Activated T-cell treated with anti-CD3 and anti-CD28 coated beads for 1 hour (primary cell): Measurements from ENCODE around the gene EXOSC7.

Experiments used
- DNase-seq: peaks from one replicate; pipeline ENCODE4 v3.0.0-alpha.2; 2020; ENCODE audit warnings: low read depth

EXOSC7 gene

DNA sequence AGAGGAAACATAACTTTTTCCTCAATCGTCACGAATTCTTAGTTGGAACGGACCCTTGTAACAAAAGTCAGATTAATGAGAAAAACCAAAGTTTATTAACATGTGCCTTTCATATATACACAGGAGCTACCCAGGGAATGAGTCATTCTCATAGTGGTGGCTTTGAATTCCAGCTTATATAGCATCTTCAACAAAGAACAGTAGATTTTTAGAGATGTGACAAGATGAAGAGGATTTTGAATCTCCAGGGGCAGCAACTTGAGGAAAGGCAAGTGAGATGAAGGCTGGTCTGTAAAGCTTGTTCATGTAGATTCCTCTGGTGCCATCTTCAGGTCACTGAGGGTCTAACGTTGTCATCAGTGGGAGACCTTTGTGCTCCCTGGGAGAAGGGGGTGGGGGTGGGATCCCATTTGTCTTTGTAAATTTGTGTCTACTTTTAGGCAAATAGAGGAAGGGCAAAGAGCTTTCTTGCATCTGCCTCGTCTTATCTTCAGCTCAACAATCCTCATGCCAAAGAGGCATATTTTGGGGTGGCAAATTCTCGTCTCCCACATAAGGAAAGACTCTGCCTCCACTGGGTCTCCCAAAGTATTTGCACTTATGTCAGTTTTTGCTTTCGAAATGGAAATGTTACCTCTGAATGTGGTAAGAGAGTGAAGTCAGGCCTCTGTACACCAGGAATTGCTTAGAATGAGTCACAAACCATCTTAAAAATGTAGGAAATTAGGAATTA is 79.5 kb downstream of the EXOSC7 start:
- DNase-seq: no peak

DNA sequence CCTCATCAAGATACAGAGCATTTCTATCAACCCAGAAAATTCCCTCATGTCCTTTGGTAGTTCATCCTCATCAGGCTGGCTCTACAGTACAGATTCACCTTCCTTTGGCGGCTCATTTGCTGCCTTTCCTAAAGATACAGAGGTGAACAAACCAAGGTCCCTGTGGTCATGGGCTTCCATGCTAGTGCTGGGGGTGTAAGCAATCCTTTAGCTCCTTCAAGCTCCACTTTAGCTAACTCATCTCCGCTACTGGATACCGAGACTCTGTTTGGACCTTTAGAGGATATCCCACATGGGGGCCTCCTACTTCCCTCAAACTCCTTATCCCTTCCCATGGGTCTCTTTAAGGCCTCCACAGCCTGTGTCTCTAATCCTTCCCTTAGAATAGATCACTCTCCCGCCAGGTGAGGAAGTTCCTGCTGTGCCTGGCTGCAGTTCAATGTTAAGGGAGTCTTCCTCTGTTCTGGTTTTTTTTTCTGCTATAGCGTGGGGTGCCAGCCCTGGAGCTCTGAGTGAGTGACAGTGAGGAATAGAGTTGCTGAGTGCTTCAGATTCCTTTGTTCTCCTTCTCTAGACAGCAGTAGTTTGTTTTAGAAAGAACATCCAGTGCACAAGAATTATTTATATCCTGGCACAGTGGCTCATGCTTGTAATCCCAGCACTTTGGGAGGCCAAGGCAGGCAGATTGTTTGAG is 80.7 kb downstream of the EXOSC7 start:
- DNase-seq: no peak

DNA sequence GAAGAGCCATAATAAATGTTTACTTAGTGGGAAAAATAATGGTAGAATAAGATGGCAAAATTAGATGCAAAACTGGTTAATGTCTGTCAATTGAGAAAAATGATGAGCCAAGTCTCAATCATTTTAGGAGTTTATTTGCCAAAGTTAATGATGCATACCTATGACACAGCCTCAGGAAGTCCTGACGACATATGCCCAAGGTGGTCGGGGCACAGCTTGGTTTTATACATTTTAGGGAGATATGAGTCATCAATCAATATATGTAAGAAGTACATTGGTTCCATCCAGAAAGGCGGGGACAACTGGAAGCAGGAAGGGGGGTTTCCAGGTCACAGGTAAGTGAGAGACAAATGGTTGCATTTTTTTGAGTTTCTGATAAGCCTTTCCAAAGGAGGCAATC is 81.5 kb downstream of the EXOSC7 start:
- no peak for DNase-seq

DNA sequence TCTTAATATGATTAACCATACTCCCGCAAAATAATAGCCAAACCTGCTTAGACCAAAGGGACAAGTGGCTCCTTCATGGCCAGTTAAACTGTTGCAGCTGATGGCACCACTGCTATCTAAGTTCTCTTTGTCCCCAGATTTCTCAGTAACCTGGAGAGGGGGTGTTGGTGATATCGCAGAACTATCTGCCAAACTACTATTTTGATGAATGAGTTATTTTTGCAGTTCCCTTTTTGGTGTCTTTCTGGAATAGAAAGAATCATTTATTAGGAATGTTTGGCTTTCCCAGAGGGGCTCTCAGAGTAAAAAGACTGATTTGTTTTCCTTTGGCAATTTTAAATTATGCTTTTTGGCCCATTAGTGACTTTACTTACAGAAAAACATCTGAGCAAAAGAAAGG is 83.1 kb downstream of the EXOSC7 start:
- no peak for DNase-seq

DNA sequence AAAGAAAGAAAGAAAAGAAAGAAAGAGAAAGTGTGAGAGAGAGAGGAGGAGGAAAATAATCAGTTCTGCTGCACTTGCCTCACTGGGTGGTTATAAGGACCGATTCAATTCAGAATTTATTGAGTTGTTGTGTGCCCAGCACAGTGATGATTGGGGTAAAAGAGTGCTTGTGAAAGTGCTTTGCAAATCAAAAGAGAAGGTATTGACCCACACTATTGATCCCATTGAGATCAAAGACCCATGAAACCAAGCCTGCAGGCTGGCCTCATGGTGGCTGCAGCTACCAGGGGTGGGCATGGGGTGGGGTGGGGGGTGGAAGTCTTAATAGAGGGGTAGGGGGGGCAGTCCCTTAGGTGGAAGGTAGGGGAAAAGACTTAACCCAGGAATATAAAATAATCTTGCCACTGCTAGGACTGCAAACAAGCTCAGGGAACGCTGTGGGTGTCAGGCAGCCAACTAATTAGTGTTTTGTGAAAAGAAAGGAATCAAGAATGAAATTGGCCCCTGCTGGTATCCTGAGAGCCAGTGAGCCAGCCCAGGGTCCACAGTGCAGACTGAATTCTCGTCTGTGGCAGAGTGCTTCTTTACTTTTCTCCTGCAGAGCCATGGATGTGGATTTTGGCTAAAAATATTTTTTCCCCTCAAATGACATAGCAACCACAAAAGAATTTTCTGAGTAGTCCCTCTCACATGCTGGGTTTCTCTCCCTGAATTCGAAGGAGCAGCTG is 84.3 kb downstream of the EXOSC7 start:
- DNase-seq: no peak
